ENCODE data around the gene PPP1R3E. TPM values are rescaled to one million over a fixed set of nuclear protein-coding genes. Genes with fewer than 3 reads are reported as not detected.

The PPP1R3E gene
- total and polyA plus RNA-seq, 2 donors (not counting 1 experiment from before 2014, with no cell fraction given), result 2.6 to 6.0 TPM

- TF ChIP-seq EZH2 (IDR thresholded peaks at IDR 0.05; ENCODE audit: low read length, missing control alignments) (no peak), CTCF (conservative IDR thresholded peaks at IDR 0.05 in 1 of 2, IDR thresholded peaks at IDR 0.05 in 1 of 2; ENCODE audit: low read depth in 1 of 2, low read length in 2 of 2) (peak; percentile 81 to 91)
- Histone ChIP-seq H3K4me2 (ENCODE audit: extremely low read depth, insufficient read depth, low read length) (no peak overlapping the region), H3K36me3 (ENCODE audit: control insufficient read depth, insufficient read depth, low read length) (peaks cover 3% of the 10 kb centered on the region), H3K4me3 (replicated peaks in 1 of 4; ENCODE audit: control extremely low read depth in 1 of 4, insufficient read depth in 1 of 4, low read depth in 3 of 4, low read length in 4 of 4) (no peak overlapping the region), H3K9me3 (ENCODE audit: control insufficient read depth, insufficient read depth, low read depth, low read length) (no peaks in the 10 kb centered on the region), H3K9ac (ENCODE audit: insufficient read depth, low read length) (no peak overlapping the region), H3K27ac (ENCODE audit: insufficient read depth, low read length) (no peak overlapping the region), H3K79me2 (ENCODE audit: control insufficient read depth, insufficient read depth, low read length) (peaks cover under 1% of the 10 kb centered on the region), H3K4me1 (ENCODE audit: control insufficient read depth, extremely low read depth, insufficient read depth, low read length) (peaks cover 8% of the 10 kb centered on the region), H2AFZ (ENCODE audit: low read length) (no peak overlapping the region), H4K20me1 (ENCODE audit: control insufficient read depth, extremely low read depth, insufficient read depth, low read length) (no peaks in the 10 kb centered on the region), H3K27me3 (ENCODE audit: control insufficient read depth, insufficient read depth, low read length) (no peaks in the 10 kb centered on the region)
- DNase-seq (ENCODE audit: low read depth in 2 of 2), result peak; percentile 24 to 61
Observed at GRCh38 chr14:23294734-23295561, 7.7 kb downstream of the PPP1R3E start.

- no peak for DNase-seq (ENCODE audit: low read depth in 2 of 2)
- TF ChIP-seq EZH2 (IDR thresholded peaks at IDR 0.05; ENCODE audit: low read length, missing control alignments) (no peak), CTCF (conservative IDR thresholded peaks at IDR 0.05 in 1 of 2, IDR thresholded peaks at IDR 0.05 in 1 of 2; ENCODE audit: low read depth in 1 of 2, low read length in 2 of 2) (no peak)
- no peaks in the 10 kb centered on the region for H3K9me3 ChIP-seq (ENCODE audit: control insufficient read depth, insufficient read depth, low read depth, low read length)
- peak overlapping the region; percentile 60 for H3K27ac ChIP-seq (ENCODE audit: insufficient read depth, low read length)
- H3K79me2 ChIP-seq (ENCODE audit: control insufficient read depth, insufficient read depth, low read length), result no peaks in the 10 kb centered on the region
- peaks cover 3% of the 10 kb centered on the region for H3K4me1 ChIP-seq (ENCODE audit: control insufficient read depth, extremely low read depth, insufficient read depth, low read length)
- peak overlapping the region; percentile 49 to 92 (median 90) for H3K4me3 ChIP-seq (replicated peaks in 1 of 4; ENCODE audit: control extremely low read depth in 1 of 4, insufficient read depth in 1 of 4, low read depth in 3 of 4, low read length in 4 of 4)
- no peaks in the 10 kb centered on the region for H3K36me3 ChIP-seq (ENCODE audit: control insufficient read depth, insufficient read depth, low read length)
- H4K20me1 ChIP-seq (ENCODE audit: control insufficient read depth, extremely low read depth, insufficient read depth, low read length), result no peaks in the 10 kb centered on the region
- peak overlapping the region; percentile 91 for H3K4me2 ChIP-seq (ENCODE audit: extremely low read depth, insufficient read depth, low read length)
- H3K27me3 ChIP-seq (ENCODE audit: control insufficient read depth, insufficient read depth, low read length), result no peaks in the 10 kb centered on the region
- peak overlapping the region; percentile 98 for H2AFZ ChIP-seq (ENCODE audit: low read length)
- no peak overlapping the region for H3K9ac ChIP-seq (ENCODE audit: insufficient read depth, low read length)
Observed at GRCh38 chr14:23286902-23287479, 15.7 kb downstream of the PPP1R3E start.

- H3K36me3 ChIP-seq (ENCODE audit: control insufficient read depth, insufficient read depth, low read length), result no peaks in the 10 kb centered on the region
- H3K4me3 ChIP-seq (replicated peaks in 1 of 4; ENCODE audit: control extremely low read depth in 1 of 4, insufficient read depth in 1 of 4, low read depth in 3 of 4, low read length in 4 of 4), result peak within 1 kb of the TSS; percentile 84 to 92 (median 90)
- no peaks in the 10 kb centered on the region for H3K27me3 ChIP-seq (ENCODE audit: control insufficient read depth, insufficient read depth, low read length)
- peak; percentile 98 for DNase-seq (ENCODE audit: low read depth in 2 of 2)
- H3K27ac ChIP-seq (ENCODE audit: insufficient read depth, low read length), result peak within 1 kb of the TSS; percentile 60
- no peaks in the 10 kb centered on the region for H3K9me3 ChIP-seq (ENCODE audit: control insufficient read depth, insufficient read depth, low read depth, low read length)
- H2AFZ ChIP-seq (ENCODE audit: low read length), result peak within 1 kb of the TSS; percentile 98
- peaks cover 3% of the 10 kb centered on the region for H3K4me1 ChIP-seq (ENCODE audit: control insufficient read depth, extremely low read depth, insufficient read depth, low read length)
- peak within 1 kb of the TSS; percentile 71 for H3K9ac ChIP-seq (ENCODE audit: insufficient read depth, low read length)
- peak within 1 kb of the TSS; percentile 91 for H3K4me2 ChIP-seq (ENCODE audit: extremely low read depth, insufficient read depth, low read length)
- H4K20me1 ChIP-seq (ENCODE audit: control insufficient read depth, extremely low read depth, insufficient read depth, low read length), result no peaks in the 10 kb centered on the region
- TF ChIP-seq CTCF (conservative IDR thresholded peaks at IDR 0.05 in 1 of 2, IDR thresholded peaks at IDR 0.05 in 1 of 2; ENCODE audit: low read depth in 1 of 2, low read length in 2 of 2) (no peak), EZH2 (IDR thresholded peaks at IDR 0.05; ENCODE audit: low read length, missing control alignments) (no peak)
- H3K79me2 ChIP-seq (ENCODE audit: control insufficient read depth, insufficient read depth, low read length), result no peaks in the 10 kb centered on the region
Observed at GRCh38 chr14:23286020-23286901, 16.4 kb downstream of the PPP1R3E start, which contains the start of gene HOMEZ. Gene HOMEZ (minus strand): TSS chr14:23286132. CDS start chr14:23285952, 180 bp downstream.

All from fibroblast of lung (primary cell).